ENCODE measurements around the gene IFNA13.
"Not testable (repeated sequence)": the region's sequence is repeated elsewhere in the genome, so short reads cannot be mapped to it uniquely, and the experiment has no call there.

The IFNA13 gene

GRCh38 chr9:21367957-21368356 lies at the start of gene IFNA13:
Gene IFNA13 (minus strand): TSS chr9:21368057. CDS start chr9:21368010, 47 bp downstream.
- DNase-seq = no peak

- no peak for DNase-seq
These were observed 47.8 kb upstream of the IFNA13 start for GRCh38 chr9:21415493-21416267.

- no peak for DNase-seq
These were observed 46.5 kb upstream of the IFNA13 start for GRCh38 chr9:21414220-21414940.

DNA sequence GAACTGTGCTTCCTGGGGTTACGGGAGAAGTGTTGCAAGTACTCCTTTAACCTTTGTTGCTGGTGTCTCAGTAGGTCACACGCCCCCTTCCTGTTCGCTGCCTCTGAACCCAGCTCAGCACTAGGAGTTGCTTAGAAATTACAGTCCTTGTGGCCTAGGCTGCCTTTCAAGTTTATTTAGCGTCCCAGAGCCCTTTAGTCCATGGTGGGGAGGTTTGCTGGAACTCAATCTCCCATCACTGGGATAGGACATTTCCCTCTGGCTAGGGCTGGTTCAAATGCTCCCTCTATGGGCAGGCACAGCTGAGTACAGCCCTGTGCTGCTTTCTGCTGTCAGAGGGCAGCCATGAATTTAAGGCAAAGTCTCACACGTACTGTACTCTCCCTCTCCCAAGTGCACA lies 45.8 kb upstream of the IFNA13 start:
- DNase-seq = no peak

- no peak for DNase-seq
These were observed 45.3 kb upstream of the IFNA13 start for GRCh38 chr9:21413151-21413550.

DNA sequence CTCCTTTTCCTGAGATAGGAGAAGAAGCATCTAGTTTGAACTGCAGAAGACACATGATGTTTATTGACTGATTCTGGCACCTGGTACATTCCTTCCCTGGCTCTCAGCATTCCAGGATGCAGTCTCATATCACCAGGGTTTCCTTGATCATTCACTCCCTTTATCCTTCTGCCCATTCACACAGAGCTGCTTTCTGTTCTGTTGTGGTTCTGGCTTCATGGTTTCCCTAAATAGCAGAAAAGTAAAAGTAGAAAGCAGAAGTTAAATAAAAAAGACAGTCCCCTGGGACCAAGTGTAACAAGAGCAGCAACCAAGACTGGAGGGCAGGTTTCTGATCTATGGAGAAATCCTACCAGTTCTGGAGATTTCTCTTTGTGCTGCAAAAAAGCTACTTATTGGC lies 44.2 kb upstream of the IFNA13 start:
- no peak for DNase-seq

DNA sequence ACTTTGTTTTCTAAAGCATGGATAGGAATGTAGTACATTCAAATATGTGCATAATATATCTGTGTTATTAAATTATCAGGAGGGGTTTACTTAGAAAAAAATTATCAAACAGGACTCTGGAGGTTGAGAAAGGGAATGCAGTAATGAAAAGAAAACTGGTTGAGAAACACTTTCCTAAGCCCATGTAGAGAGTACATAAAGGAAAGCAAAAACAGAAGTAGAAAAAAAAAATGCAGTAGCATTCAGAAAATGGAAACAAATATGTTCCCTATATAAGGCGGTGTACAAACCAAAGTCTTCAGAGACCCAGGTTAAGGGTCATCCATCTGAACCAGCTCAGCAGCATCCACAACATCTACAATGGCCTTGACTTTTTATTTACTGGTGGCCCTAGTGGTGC lies 41.0 kb upstream of the IFNA13 start, which contains the start of gene IFNA8:
Gene IFNA8 (plus strand): TSS at position 301 of the 400 bp plus-strand sequence. CDS start 60 bp downstream, at position 361.
- no peak for DNase-seq

GRCh38 chr9:21404146-21404545 lies 36.3 kb upstream of the IFNA13 start:
- DNase-seq = no peak

GRCh38 chr9:21402386-21403251 lies 34.8 kb upstream of the IFNA13 start:
- peak; percentile 13 for DNase-seq

DNA sequence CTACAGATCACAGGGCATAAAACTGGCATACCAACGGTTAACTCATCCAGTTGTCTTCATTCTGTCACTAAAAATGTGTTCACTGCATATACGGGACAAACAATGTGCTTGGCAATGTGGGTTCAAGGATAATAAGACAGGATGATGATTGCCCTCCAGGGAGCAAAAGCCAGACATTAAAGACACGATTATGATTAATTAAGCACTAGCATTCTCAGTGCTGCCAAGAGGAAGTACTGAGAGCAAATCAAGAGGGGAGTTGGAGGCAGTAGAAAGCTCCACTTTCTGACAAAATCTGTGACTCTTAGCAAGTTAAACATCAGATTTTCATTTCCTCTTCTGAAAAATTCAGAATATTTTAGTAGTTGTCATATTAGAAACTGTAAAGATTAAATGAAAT lies 32.1 kb upstream of the IFNA13 start:
- DNase-seq = no peak

GRCh38 chr9:21398955-21399489 lies 31.2 kb upstream of the IFNA13 start:
- no peak for DNase-seq

- DNase-seq = peak; percentile 27
These were observed 28.2 kb upstream of the IFNA13 start for GRCh38 chr9:21395778-21396717.

- DNase-seq = peak; percentile 13
These were observed 24.4 kb upstream of the IFNA13 start for GRCh38 chr9:21392270-21392669.

GRCh38 chr9:21385131-21385670 lies 17.3 kb upstream of the IFNA13 start, which contains the start of gene IFNA2:
Gene IFNA2 (minus strand): TSS chr9:21385398. CDS start chr9:21385329, 69 bp downstream.
- DNase-seq = no peak

DNA sequence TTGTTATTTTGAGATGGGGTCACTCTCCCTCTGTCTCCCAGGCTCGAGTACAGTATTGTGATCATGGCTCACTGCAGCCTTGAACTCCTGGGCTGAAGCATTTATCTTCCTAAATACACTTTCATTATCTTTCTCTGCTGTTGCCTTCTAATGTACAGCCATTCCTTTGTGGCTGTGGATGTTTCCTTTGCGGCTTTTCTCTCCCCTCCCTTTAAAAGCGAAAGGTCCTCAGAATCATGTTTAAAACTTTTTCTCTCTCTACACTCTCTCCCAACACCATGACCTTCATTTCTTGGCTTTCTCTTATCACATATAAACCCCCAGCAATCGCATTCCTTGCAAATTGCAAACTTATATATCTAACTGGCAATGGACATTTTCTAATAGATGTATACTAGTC lies 15.8 kb upstream of the IFNA13 start:
- no peak for DNase-seq

DNA sequence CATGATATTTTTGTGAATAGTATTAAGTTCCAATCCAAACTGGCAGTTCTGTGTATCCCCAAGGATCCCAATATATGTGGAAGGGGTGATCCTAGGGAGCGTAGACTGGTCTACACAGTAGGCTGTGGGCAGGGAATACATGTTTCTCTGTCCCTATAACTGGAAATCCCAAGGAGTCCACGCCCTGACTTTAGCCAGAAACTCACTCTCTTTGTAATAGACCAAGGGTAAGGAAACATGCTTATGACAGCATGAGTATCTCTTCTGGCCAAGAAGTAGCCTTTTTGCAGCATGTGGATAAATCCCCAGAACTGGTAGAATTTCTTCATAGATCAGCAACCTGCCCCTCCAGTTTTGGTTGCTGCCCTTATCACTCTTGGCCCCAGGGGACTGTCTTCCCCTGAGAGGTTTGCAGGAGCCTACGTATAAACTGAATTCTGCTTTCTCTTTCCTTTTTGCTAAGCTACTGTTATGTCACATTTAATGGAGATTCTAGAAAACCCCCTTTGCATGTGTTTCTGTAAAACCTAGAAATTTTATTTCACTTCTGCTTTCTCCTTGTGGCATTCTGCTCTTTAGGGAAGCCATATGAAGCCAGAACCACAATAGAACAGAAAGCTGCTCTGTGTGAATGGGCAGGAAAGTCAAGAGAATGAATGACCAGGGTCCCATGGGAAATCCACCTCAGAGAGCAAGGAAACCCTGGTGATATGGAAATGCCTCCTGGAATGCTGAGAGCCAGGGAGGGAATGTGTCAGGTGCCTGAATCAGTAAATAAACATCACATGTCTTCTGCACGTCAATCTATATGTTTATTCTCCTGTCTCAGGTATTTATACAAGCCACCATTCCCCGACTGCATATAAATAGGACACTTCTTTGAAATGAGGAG lies 13.8 kb upstream of the IFNA13 start:
- no peak for DNase-seq

DNA sequence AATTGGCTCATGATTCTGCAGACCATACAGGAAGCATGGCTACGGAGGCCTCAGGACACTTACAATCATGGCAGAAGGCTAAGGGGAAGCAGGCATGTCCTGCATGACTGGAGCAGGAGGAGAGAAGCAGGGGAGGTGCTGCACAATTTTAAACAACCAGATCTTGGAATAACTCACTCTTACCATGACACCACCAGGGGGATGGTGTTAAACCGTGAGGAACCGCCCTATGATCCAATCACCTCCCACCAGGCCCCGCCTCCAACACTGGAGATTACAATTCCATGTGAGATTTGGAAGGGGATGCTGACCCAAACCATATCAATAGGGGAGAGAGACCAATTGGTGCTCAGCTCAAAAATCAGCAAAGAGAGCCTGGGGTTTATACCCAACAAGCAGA lies 3.6 kb upstream of the IFNA13 start:
- DNase-seq = not testable (repeated sequence)

GRCh38 chr9:21367169-21367568 lies 688 bp downstream of the IFNA13 start:
- DNase-seq = not testable (repeated sequence)

GRCh38 chr9:21362287-21362686 lies 5.6 kb downstream of the IFNA13 start:
- DNase-seq = no peak
